Skeletal muscle cell (primary cell): ENCODE measurements around the gene SLC46A2.

ENCODE experiments used
- DNase-seq: peaks from one replicate; pipeline ENCODE4 v3.0.0-alpha.2; 2010; ENCODE audit warnings: low read depth
- H3K4me3 ChIP-seq: 2 replicates; pipeline ENCODE4 v1.5.1; 2011; ENCODE audit warnings: low read depth, mild to moderate bottlenecking, control low read depth, low read length, moderate library complexity

The SLC46A2 gene

GRCh38 chr9:112861638-112862555, 28.8 kb downstream of the SLC46A2 start:
- H3K4me3 ChIP-seq: no peak overlapping the region
- no peak for DNase-seq

- no peak for DNase-seq
- no peak overlapping the region for H3K4me3 ChIP-seq
Observed at GRCh38 chr9:112861155-112861554, 29.5 kb downstream of the SLC46A2 start.

- H3K4me3 ChIP-seq: no peak overlapping the region
- DNase-seq: no peak
Observed at GRCh38 chr9:112860451-112860850, 30.2 kb downstream of the SLC46A2 start.

- no peak for DNase-seq
- H3K4me3 ChIP-seq: no peak overlapping the region
Observed at GRCh38 chr9:112858625-112859147, 32.0 kb downstream of the SLC46A2 start.

GRCh38 chr9:112858005-112858404, 32.7 kb downstream of the SLC46A2 start:
- H3K4me3 ChIP-seq: no peak overlapping the region
- no peak for DNase-seq

- no peak for DNase-seq
- no peak overlapping the region for H3K4me3 ChIP-seq
Observed at GRCh38 chr9:112856843-112857242, 33.8 kb downstream of the SLC46A2 start.

GRCh38 chr9:112856200-112856599, 34.5 kb downstream of the SLC46A2 start:
- no peak for DNase-seq
- H3K4me3 ChIP-seq: no peak overlapping the region

GRCh38 chr9:112854657-112855056, 36.0 kb downstream of the SLC46A2 start:
- no peak for DNase-seq
- no peak overlapping the region for H3K4me3 ChIP-seq

GRCh38 chr9:112853882-112854585, 36.6 kb downstream of the SLC46A2 start:
- no peak for DNase-seq
- H3K4me3 ChIP-seq: no peak overlapping the region

- H3K4me3 ChIP-seq: no peak overlapping the region
- no peak for DNase-seq
Observed at GRCh38 chr9:112852741-112853504, 37.8 kb downstream of the SLC46A2 start.

GRCh38 chr9:112850840-112851239, 39.8 kb downstream of the SLC46A2 start:
- H3K4me3 ChIP-seq: no peak overlapping the region
- DNase-seq: no peak

GRCh38 chr9:112849363-112849922, 41.2 kb downstream of the SLC46A2 start:
- H3K4me3 ChIP-seq: no peak overlapping the region
- no peak for DNase-seq

- DNase-seq: no peak
- no peak overlapping the region for H3K4me3 ChIP-seq
Observed at GRCh38 chr9:112848316-112849151, 42.1 kb downstream of the SLC46A2 start.

GRCh38 chr9:112846528-112847488, 43.9 kb downstream of the SLC46A2 start:
- no peak for DNase-seq

GRCh38 chr9:112844771-112845542, 45.7 kb downstream of the SLC46A2 start:
- no peak overlapping the region for H3K4me3 ChIP-seq
- DNase-seq: no peak

More at GRCh38 chr9:112846528-112847488, 43.9 kb downstream of the SLC46A2 start:
- no peak overlapping the region for H3K4me3 ChIP-seq

GRCh38 chr9:112842555-112842954, 48.1 kb downstream of the SLC46A2 start:
- no peak for DNase-seq
- H3K4me3 ChIP-seq: no peak overlapping the region

GRCh38 chr9:112841261-112841660, 49.4 kb downstream of the SLC46A2 start:
- DNase-seq: no peak
- no peak overlapping the region for H3K4me3 ChIP-seq
